ENCODE results near the gene ALS2CL.

ALS2CL gene

DNA sequence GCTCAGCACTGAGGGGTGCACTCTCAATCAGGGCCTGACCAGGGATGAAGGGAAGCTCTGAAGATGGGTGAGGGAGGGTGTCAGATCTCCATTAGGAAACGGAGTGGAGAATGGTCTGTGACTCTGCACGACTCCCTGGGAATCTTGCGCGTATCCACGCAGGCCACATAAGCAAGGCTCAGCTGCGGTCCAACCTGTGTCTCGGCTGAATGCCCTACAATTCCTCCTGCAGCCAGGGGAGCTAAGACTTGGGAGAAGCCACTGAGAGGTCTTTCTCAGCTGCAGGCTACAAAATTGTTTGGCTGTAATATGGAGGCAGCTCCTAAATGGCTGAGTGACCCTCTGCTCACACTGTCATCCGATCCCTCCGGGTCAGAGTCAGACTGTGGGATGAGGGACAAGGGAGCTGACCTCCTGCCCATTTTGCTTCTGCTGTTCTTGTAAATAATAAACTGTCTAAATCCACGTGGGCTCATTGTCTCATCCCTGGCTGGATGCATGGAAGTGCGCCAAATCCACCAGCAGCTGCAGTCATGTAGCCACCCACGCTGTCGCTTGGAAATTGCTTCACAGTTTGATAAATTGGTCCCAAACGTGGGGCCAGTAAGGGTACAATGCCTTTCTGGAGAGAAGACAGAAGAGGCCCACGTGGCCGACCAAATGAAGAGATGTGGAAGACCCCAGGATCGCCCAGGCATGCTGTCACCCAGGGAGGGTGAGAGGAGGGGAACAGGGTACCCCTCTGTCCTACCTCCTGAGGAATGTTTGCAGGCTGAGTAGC, 30.5 kb downstream of the ALS2CL start:
- no peak for FAIRE-seq

DNA sequence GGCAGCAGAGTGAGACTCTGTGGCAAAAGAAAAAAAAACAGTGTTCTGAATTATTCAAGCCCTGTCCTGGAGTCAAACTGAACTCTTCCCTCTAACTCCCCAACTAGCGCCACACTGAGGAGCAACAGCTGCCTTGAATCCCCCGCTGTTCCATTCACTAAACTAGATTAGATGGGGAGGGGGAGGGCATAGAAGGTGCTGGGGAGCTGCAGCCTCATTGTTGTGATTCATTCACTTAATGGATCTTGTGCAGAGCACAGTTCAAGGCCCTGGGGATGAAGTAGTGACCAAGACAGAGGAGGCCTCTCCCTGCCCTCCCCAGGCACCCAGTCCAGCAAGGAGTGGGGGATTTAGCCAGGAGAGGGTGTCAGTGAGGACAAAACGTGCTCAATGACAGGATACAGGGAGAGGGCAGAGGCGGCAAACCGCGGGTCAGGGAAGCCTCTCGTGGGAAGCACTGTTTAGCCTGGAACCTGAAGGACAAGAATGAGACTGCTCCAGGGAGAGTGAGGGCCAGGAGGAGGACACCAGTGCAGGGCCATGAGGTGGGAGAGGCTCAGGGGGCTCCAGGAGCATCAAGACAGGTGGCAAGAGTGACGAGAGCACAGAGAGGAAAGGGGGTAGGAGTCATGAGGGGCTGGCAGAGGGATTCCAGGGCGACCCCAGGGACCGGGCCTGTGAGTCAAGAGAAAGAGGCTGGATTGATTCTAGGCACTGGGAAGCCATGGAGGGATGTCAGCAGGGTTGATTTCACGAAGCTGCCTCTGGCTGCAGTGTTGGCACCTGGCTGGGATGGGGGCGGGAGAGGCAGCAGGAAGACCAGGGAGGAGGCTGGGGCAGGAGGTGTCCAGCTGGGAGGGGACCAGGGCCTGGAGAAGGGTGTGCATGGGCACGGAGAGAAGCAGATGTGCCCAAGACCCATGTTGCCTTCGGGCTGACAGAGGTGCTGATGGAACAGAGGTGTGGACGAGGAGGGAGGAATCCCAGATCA, 31.4 kb downstream of the ALS2CL start:
- FAIRE-seq = no peak

DNA sequence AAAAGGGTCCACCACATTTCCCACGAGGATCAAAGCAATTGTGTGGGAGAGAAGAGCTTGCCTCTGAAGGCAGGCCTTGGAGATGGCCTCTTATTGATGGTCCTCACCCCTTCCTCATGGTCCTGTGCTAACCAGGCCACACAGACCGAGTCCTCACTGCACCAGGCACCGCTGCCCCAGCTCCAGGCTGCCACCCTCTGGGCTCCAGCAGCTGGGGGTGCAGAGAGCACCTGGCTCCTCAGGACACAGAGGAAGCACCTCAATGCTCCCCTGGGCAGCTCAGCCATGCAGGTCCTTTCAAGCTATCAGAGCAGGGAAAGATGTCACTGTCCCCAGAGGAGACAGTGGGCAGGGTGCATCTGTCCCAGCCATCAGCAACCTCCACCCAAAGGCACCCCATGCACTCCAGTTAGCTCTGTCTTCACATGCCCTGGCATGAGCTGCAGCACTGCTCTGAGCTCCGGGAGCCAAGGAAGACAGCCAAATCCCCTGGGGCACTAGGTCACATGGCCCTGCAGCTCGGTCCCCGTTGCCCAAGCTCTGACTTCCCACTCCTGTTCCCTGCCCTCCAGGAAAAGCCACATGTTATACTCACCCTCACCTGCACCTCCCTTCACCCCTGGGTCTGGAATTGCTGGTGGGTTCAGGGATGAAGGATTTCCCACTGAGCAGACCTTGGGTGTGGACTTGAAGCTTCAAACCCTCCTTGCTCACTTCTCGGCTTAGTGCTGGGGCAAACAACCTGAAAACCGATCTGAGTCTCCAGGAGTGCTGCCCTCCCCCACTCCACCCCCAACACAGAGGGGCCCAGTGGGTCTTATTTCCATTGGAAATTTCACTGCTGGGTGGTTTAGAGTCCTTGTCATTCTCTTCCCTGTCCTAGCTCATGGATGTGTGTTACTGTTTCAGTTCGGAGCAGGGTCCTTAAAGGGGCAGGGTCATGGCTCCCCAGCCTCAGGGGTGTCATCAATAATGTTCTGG, 32.6 kb downstream of the ALS2CL start:
- FAIRE-seq = no peak

DNA sequence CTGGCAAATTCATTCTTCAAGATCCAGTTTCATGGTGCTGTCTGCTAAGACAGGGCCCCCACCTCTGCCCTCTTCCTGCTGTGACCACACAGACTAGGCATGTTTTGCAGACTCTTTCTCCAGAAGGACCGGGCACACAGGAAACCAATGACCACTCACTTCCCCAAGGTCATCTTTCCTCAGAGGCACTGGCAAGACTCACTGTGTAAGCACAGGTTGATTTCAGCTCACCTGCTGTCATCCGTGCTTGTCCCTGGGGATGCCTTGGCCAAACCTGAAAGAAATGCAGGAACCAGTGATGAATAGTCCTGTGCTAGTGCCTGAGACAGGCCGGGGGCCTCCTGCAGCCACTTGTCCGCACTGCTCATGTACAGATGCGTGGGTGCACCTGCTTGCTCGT, 33.5 kb downstream of the ALS2CL start:
- no peak for FAIRE-seq

DNA sequence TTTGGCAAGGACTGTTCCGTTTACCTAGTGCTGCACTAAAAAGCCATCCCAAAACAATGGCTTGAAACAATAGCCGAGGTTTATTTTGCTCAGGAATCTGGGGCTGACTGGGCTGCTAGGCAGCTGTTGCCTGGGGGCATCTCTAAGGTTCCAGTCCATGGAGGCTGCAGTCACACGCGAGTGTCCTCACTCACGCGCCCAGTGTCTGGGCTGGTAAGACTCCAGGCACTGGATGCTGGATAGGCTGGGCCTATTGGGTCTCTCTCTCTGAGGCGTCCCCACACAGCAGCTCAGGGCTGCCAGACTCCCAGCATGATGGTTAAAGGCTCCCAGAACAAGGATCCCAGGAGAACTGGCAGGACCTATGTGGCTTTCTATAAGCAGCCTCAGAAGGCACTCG, 34.2 kb downstream of the ALS2CL start:
- FAIRE-seq = no peak

DNA sequence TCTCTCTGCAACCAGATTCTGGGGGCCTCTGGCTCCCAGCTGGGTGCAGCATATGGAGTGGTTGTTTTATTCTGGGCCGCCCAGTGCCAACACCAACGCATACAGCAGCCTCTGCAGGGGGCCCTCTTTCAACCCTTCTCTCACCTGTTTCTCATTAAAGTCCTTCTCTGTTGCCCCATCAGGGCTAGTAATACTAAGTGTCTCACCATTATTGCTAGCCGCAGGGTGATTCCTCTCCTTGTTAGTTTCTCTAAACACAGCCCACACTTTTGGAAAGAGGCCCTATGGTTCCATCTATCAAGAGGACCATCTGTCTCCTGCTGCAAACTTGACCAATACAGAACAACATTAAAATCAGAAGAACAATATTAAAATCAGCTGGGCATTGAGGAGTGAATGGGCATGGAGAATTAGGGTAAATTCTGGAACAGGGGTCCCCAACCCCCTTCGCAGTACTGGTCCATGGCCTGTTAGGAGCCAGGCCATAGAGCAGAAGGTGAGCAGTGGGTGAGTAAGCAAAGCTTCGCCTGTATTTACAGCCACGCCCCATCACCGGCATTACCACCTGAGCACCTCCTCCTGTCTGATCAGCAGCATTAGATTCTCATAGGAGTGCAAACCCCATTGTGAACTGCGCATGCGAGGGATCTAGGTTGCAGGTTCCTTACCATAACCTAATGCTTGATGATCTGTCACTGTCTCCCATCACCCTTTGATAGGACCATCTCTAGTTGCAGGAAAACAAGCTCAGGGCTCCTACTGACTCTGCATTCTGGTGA, 36.5 kb downstream of the ALS2CL start:
- FAIRE-seq = no peak

DNA sequence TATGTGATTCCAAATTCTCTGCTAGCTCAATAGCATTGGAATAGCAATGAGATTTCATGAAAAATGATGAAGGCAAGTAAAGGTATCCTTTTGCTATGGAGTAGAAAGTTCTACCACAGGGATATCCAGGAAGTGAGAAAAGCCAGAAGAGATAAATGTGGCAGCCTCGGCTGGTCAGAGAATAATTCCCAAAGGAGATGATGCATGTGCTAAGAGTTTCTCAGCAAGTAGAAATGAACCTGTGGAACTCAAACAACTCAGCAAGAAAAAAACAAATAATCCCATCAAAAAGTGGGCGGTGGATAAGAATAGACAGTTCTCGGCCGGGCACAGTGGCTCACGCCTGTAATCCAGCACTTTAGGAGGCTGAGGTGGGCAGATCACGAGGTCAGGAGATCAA, 38.2 kb downstream of the ALS2CL start:
- no peak for FAIRE-seq

DNA sequence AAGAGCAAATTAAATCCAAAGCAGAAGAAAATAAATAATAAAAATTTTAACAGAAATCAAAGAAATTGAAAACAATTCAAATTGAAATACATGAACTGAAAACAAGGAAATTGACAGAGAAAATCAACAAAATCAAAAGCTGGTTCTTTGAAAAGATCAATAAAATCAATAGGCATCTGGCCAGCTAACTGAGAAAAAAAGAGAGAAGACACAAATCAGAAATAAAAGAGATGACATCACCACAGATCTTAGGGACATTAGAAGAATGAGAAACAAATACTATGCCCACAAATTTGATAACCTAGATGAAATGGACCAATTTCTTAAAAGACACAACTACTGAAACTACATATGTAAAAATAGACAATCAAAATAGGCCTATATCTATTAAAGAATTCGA, 42.4 kb downstream of the ALS2CL start:
- no peak for FAIRE-seq

DNA sequence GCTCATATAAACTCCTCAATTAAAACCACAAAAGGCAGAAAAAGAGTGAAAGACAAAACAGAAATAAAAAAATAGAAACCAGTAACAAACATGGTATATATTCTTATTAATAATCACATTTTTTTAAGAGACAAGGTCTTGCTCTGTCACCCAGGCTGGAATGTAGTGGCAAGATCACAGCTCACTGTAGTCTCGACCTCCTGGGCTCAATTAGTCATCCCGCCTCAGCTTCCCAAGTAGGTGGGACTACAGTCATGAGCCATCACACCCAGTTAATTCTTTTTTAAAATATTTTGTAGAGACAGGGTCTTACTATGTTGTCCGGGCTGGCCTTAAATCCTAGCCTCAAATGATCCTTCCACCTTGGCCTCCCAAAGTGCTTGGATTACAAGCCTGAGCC, 44.0 kb downstream of the ALS2CL start:
- no peak for FAIRE-seq

DNA sequence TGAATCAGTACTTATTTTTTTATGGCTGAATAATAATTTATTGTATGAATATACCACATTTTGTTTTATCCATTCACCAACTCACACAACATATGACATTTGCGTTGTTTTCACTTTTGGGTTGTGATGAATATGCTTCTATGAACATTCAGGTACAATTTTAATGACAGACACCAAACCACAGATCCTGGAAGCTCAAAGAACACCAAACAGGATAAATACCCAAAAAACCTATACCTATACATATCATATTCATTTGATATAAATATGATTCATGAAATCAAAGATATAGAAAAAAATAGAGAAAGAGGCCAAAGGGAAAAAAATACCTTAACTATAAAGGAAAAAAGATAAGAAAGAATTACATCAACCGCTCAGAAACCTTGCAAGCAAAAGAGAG, 45.4 kb downstream of the ALS2CL start:
- no peak for FAIRE-seq

DNA sequence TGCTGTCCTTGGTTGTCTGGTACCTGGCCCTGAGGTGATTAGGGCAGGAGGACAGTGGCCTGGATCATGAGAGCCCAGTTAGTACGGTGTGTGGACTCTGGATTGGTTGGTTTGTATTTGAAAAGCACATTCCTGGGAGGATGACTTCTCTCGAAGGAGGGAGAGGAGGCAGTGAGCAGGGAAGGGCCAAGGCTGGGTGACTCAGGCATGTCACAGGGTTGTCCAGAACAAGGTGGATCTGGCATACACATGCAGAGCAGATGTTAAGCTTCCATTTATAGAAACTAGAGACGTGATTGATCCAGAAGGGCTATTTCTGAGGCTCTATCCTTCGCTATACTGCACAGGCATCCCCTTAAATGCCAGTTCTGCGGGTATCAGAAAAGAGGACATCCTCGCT, 46.8 kb downstream of the ALS2CL start:
- no peak for FAIRE-seq

DNA sequence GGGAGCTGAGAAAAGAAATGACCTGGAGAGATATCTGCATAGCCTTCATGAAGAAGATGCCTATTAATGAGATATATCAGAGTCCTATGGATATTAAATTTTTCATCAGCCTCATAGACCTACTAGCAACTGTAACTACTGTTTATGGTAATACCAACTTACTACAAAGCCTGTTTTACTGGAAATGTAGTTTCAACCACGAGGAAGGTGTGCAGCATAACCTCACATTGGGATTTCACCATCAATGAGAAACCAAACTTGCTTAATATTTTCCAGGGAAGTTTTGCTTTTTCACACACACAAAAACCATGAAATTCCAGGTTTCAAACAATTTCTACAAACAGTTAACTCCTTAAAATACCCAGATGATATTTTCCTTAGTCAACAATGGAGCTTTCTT, 49.8 kb downstream of the ALS2CL start:
- no peak for FAIRE-seq

DNA sequence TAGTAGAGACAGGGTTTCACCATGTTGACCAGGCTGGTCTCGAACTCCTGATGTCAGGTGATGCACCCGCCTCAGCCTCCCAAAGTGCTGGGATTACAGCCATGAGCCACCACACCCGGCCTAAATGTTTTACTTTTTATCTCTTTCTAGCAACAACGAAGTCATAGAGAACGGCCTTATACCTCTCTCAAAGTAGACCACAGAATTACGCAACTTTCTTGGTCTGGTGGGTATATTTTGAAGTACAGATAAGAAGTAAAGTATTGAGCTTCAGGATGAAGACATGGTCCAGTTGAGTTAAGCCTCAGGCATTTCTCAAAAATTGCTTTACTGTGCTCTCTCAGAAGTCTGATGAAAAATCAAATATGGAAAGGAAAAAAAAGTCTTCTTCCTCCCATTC, 50.5 kb downstream of the ALS2CL start:
- FAIRE-seq = no peak

DNA sequence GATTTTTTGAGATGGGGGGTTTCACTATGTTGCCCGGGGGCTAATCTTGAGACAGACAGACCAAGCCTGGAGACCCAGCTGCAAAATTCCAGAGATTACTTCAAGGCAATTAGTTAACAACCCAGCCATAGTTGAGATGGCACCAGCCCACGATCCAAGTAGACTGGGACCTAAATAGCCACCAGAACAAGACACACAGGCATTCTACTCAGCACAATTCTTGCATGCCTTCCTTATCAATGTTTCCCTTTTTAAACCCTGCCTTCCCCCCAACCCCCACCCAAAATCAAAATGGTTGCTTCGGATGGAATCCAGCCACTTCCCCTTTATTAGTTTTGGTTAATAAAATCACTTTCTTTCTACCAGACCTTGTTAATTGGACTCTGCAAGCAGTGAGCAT, 52.6 kb downstream of the ALS2CL start:
- no peak for FAIRE-seq

DNA sequence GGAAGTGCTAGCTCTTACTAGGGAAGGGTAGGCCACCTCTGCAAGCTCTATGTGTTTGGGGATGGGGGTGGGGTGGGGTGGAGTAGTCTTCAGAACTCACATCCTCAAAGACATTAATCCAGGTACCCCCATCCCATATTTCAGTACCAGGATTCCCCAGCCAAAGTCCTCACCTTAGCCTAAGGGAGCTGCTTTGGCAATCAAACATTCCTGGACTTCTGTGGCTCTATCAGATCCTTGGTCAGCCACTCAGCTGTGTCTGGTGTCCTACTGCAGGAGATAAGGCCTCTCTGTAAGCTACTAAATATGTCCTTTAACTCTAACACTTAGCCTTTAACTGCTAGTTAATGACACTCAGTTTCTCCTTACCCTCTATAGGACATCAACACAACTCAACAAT, 54.3 kb downstream of the ALS2CL start:
- FAIRE-seq = no peak

DNA sequence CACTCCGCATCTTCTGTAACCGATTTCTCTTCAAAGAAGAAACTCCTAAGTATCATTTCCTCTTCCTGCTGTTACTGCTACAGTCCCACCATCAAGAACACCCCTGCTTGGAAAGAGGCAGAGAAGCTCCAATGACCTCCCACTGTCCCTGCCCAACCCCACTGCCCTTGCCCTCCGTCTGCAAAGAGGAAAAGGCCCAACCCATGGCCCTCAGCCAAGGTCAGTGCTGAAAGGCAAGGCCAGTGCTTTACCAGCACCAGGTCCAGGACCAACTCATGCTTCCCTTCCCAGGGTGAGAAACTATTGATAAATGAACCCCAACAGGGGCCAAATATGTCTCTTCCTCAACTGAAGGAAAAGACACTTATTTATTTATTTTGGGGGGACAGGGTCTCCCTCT, 58.6 kb downstream of the ALS2CL start:
- no peak for FAIRE-seq

DNA sequence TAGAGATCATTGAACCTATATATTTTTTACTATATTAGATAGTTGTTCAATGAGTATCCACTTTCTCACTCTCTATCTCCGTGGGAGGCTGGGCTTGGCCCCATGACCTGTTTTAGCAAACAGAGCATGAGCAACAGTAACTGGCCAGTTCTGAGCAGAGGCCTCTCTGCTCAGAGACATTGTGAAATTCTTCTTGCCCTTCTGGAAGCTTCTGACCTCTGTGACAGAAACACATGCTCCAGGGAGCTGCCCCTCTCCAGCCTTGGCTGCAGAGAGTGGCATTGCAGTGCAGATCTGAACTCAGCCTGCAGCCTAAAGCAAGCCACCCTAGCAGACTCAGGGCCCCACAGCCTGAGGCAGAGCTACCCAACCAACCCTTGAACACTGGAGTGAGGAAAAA, 60.7 kb downstream of the ALS2CL start:
- no peak for FAIRE-seq

DNA sequence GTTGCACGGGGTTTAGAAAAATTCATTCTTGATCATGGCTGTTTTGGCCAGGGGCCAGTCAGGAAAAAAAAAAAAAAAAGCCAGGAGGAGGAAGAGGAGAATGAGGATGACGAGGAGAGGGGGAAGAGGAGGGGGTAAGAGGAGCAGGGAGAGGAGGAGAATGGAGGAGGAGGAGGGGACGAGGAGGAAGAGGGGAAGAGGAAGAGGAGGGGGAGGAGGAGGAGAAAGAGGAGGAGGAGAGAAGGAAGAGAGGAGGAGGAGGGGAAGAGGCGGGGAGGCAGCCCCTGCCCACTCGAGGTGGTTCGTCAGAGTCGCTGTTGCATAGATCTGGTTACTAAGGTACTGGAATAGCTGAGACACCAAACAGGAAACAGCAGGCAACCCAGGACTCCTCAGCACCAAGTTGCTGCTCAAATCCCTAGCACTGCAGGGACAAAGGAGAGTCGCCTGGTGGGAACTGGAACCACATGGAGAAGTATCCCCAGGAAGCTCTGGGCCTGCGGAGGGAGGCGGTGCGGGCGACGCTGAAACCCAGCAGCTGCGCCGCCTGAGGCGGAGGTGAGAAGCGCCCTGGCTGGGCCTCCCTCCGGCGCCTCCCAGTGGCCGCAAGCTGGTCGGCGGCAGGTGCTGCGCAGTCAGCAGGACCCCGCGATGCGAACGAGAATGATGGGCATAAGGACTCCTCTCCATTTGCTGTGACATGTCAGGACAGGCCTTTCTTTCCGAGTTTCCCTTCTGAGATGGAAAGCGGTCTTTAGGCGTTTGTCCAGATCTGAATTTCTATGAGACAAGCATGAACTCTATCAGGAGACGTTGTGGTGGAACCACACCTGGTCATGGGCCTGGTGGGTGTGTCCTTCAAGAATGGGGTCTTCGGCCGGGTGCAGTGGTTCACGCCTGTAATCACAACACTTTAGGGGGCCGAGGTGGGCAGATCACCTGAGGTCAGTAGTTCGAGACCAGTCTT, 63.6 kb downstream of the ALS2CL start:
- FAIRE-seq = no peak

DNA sequence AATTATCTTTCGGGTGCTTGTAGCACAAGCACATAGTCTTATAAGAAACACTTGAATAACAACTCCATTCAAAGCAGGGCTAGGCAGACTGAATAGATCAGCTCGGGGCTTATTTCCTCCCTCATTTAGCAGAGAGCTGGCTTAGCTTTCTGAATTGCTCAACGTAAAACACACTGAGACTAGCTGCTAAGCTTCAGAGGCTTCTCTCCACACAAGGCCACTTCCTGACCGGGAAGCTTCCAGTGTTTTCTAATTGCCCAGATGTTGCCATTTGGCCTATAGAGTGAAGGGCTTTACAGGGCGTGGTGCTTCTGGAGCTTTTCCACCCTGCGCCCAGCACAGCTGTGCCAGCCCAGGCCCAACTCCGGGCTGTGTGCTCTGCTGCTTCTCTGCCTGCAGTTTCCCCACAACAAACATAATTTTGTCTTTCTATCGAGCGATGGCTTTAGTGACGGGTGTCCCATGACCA, 64.5 kb downstream of the ALS2CL start:
- FAIRE-seq = no peak

DNA sequence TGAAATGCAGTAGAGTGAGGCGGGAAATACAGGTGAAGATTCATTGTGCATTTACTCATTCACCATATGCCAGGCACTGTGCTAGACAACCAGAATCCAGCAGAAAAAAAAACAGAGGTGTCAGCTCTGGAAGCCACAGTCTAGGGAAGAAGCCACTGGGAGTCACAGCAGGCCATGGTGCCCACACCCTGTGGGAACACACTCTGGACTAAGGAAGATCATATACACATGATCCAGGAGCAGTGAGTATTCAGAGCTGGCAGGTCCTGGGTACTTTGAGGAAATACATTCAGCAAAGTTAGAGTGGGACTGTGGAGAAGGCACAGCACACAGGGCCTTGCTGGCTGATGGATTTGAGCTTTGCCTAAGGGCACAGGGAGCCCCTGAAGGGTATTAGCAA, 66.4 kb downstream of the ALS2CL start:
- FAIRE-seq = no peak

DNA sequence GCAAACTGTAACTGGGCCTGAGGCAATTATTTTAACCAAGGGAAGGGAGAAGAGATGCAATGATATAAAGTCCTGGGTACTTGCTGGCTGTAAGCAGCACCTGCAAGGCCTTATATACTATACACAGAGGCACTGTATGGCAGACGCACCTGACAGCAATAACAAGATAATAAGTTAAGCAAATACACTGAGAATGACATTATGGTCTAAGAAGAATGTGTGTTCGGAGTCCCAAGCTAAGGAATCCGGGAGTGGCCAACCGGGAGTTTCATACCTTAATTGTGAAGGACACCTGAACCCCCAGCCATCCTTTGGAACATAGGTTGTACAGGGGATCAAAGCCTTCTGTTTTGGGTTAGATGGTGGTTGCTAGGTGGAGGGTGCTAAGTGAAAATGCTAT, 67.4 kb downstream of the ALS2CL start:
- FAIRE-seq = no peak

Data from TTC549 (cell line).